Islet of Langerhans (tissue), 1 donor: Measurements from ENCODE around the gene KLHL29.

ENCODE experiments used
- FAIRE-seq: peaks from one replicate; lab custom pipeline; 2011; peaks lifted over from hg19 to GRCh38; lab: Jason Lieb, UNC

The KLHL29 gene

GRCh38 chr2:23617811-23618215, 232.8 kb downstream of the KLHL29 start:
- no peak for FAIRE-seq

DNA sequence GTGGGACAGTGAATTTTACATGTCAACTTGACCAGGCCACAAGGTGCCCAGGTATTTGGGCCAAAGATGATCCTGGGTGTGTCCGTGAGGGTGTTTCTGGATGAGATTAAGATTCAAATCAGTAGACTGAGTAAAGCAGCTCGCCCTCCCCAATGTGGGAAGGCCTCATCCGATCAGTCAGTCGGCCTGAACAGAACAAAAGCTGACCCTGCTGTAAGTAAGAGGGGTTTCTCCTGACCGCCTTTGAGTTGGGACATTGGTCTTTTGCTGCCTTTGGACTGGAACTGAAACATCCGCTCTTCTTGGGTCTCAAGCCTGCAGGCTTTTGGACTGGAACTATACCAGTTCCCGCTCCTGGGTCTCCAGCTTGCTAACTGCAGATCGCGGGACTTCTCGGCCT, 233.3 kb downstream of the KLHL29 start:
- FAIRE-seq: no peak

DNA sequence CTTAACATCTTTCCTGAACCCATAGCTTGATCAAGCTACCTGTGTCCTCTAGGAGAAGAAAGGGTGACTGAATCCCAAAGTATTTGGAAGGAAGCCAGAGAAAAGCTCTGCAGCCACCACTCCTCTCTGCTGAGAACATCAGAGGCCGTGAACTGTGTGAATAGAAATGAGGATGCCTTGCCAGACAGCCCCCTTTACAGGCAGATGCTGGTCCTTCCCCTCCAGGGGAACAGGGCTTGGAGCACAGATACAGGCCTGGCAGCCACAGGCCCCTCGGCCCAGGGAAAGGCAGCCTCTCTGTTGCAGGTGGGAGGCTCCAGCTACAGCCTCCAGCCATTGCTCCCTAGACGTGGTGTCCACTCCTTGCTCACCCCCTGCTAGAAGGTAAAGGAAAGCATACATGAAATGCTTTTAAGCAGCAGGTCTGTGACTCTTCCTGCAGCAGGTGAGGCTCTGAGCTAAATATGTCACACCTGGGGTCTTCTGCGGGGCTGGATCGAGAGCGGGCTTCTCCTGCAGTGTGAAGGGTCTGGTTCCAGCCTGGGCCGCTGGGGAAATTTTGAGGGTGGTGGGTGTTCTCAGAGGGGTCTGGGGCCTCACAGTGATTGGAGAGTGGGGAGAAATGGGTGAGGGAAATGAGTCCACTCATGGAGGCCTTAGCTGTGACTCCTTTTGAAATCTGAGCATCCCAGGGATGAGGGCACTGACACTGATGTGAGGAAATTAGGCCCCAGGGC, 234.0 kb downstream of the KLHL29 start:
- no peak for FAIRE-seq

GRCh38 chr2:23619941-23620340, 235.0 kb downstream of the KLHL29 start:
- no peak for FAIRE-seq

DNA sequence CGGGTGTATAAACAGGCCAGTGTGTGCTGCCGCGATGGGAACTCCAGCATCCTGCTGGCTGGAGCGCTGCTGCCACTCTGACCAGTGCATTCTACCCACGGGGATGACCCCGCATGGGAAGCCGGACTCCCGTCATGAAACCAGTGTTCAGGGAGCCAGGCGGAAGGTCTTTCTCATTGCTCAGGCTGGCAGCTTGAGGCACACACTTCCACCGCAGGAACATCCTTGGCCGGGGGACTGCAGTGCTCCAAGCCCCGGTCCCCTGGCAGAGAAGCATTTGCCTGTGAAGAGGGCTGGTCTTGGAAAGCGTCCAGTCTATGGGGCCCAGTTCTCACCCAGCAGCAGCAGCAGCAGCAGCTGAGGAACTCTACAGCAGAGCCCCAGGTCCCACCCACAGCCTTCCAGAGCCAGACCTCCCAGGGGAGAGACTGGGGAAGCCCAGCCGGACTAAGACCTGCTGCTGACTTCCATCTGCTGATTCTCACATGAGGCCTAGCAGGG, 235.9 kb downstream of the KLHL29 start:
- no peak for FAIRE-seq

DNA sequence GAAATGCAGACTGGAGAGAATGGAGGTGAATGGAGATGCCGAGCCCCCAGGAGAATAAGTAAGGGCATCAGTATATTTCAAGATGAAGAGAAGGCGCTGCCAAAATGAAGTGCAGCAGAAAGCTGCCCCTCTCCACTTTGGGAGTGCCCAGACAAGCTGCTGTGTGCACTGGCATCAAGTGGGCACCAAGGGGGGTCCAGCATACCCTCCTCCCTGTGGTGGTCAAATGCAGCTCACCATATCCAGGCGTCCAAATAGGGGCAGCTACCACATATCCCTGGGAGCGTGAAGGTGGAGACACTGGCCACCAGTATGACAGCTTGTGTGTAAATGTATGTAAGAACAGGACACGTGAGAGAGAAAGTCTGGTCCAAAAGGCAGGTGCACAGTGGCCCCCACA, 236.6 kb downstream of the KLHL29 start:
- no peak for FAIRE-seq

GRCh38 chr2:23622466-23622865, 237.5 kb downstream of the KLHL29 start:
- no peak for FAIRE-seq

DNA sequence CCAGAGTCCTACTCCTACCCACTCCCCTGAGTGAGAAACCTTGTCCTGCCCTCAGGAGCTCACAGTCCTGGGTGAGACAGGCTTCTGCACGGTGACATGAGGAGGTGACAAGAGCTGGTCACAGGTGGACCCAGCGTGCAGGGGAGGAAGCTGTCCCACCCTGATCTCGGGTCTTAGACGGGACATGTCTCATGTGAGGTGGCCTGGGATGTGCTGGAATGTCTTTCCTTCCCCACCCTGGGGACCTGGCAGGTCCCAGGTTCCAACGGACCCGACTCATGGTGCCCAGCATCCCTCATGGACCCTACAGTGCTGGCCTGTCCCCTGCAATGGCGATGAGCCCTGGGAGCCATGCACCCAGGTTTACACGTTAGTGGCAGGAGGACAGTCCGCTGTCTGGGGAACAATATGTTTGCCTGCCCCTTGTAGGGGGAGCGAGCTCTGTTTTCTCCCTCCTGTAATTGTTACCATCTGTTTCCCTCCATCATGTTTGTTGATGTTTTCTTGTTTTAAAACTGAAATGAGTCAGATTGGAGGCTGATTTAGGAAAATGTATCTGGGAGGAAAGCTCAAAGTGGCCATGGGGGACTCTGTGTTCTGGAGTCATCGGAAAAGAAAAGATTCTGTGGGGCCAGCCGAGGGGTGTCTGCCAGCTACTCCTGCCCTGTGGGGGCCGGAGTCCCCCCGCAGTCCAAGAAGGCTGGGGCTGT, 238.1 kb downstream of the KLHL29 start:
- no peak for FAIRE-seq

GRCh38 chr2:23624378-23624777, 239.4 kb downstream of the KLHL29 start:
- FAIRE-seq: no peak

DNA sequence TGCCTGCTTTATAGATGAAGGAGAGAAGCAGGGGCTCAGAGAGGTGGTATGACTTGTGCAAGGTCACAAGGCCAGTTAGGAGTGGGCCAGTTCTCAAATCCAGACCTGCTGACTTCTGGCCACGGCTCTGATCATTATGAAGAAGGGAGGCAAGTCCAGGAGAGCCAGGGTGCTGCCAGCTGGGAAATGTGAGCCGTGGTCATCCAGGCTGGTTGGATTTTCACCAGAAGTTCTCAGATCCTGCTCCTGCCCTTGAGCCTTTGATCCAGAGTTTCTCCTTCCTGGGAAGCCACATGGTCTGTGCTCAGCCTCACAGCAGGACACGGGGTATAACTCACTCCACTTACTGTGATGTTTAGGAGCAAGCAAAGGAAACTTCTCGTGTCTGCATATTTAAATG, 239.9 kb downstream of the KLHL29 start:
- no peak for FAIRE-seq

DNA sequence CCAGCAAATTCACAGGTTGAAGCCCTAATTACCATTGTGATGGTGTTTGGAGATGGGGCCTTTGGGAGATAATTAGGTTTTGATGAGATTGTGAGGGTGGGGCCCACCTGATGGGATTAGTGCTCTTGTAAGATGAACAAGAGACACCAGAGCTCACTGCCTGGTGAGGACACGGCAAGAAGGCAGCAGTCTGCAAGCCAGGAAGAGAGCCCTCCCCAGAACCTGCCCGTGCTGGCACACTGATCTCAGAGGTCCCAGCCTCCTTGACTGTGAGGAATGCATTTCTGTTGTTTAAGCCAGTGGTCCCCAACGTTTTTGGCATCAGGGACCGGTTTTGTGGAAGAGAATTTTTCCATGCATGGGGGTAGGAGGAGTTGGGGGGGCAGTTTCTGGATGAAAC, 240.7 kb downstream of the KLHL29 start:
- FAIRE-seq: no peak

DNA sequence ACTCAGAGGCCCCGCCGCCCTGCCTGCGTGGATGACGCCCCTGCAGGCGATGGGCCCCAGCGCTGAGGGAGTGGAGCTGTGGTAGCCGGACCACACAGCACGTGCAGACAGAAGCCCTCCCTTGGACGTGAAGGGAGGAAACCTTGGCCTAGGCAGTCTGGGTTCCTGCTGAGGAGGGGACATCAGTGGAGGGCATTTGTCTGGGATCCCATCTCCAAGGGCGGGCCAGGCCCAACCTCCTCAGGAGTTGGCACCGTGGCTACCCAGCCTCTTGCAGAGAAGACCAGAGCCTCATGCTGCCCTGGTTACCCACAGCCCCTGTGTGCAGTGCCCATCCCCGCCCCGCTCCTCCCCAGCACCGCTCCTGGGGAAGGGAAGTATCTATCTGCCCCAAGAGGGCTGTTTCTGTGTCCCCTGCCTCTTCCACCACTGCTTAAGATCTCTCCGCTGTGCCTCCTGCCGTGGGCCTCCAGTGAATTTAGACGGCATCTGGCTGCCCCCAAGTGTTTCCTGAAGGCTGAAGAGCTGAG, 241.8 kb downstream of the KLHL29 start:
- FAIRE-seq: no peak

DNA sequence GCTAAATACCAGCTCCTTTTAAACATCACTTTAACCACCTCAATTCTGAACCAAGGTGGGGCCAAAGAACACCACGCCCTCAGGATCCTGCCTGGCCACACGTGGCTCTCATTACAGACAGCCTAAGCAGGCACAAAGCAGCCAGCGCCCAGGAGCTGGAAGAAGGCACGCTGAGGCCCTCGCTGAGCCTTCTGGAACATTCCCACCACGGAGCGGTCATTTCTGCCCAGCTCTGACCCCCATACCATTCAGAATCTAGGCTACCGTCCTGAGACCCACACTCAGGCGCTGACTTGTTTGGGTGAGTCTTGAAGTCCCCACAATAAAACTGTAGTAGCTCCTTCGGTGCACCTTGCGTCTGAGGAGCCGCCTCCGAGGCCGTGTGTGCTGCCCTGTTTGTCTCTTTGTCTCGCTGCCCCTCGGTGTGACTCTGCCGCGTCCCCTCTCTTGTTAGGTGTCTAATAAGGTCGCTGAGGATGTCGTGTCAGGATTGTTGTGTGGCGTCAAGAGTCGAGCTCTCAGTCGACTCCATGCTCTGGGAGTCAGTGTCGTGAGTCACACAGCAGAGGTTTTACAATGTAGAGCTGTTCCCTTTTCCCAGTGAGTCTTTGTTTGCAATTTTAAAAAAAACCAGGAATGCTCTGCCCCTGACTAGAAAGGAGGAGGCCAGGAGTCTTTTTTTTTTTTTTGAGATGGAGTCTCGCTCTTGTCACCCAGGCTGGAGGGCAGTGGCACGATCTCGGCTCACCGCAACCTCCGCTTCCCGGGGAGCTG, 242.4 kb downstream of the KLHL29 start:
- FAIRE-seq: no peak

- no peak for FAIRE-seq
These were observed 244.2 kb downstream of the KLHL29 start for GRCh38 chr2:23628926-23629771.

GRCh38 chr2:23629772-23630480, 244.9 kb downstream of the KLHL29 start:
- no peak for FAIRE-seq

- FAIRE-seq: no peak
These were observed 246.0 kb downstream of the KLHL29 start for GRCh38 chr2:23630961-23631360.

- no peak for FAIRE-seq
These were observed 246.4 kb downstream of the KLHL29 start for GRCh38 chr2:23631389-23631788.

- FAIRE-seq: no peak
These were observed 247.4 kb downstream of the KLHL29 start for GRCh38 chr2:23632386-23632785.

DNA sequence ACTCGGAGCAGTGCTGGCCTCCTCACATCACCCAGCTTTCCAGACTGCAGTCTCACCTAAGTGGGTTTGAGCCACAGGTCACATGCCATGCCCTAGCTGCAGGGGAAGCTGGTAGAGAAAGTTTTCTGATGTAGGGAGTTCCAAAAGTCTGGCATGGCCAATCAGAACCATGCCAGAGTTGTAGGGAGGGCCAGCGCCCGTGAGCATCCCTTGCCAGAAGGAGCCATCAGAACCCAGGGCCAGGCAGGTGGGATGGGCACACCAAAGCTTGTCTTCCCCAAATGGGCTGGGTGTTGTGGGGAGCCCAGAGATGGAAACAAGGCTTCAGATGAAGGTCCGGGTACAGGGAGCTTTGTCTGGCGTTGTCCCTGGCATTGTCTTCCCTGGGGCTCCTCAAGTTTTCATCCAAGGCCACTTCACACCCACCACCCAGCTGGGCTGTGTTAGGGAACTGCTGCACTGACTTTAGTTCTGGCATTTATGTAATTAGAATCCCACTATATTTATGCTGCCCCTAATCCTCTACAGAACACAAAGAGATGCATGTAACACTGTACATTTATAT, 247.9 kb downstream of the KLHL29 start:
- FAIRE-seq: no peak

GRCh38 chr2:23633966-23634365, 249.0 kb downstream of the KLHL29 start:
- FAIRE-seq: no peak
